Heart left ventricle (tissue), 13 donors: Measurements from ENCODE around the gene PHACTR3.

ENCODE experiments used
- CTCF ChIP-seq, 12 donors: fragments of 200-600 bp; sonication (generic) in 4 of 12; IDR thresholded peaks; one replicate each; pipeline versions ENCODE4 v1.5.0 to v1.8.0; 2018 to 2022; ENCODE audit warnings: antibody characterized with exemption in 12 of 12, mild to moderate bottlenecking in 5 of 12
- POLR2A ChIP-seq, 2 donors: fragments of 450-650 bp; IDR thresholded peaks; one replicate each; pipeline ENCODE4 v1.6.1; 2017; ENCODE audit warnings: antibody characterized with exemption in 2 of 2, mild to moderate bottlenecking in 2 of 2, moderate library complexity in 2 of 2
- donor health status: ischemic (EF 13 %, LVEDD 7.1; RV severe dilation, severe dysfunction).
- donor health status: DM: no; HTN: yes; CAD: no.
- donor health status: DM: no; HTN: no; CAD: no.
- donor health status: ischemic (EF 25% LVEDD 6.9; RV normal size, moderate dysfunction).
- donor health status: ischemic (EF 25% LVEDD 5.7; RV mildly dilated, moderate dysfunction).
- donor health status: ischemic (EF 35%, LVEDD 5.7; RV mildly dilated, moderate dysfunction).
- donor health status: nonischemic (EF 11% LVEDD 7.7; RV severe dilation, severe dysfunction).
- donor health status: DM: yes; HTN: yes; CAD: no.
- donor health status: PGD.
- donor health status: ischemic (EF 29% LVEDD 5.4; RV normal size, mild dysfunction).
- donor health status: nonischemic (EF 23%, LVEDD 6.1; RV moderate dilation, normal function).

GRCh38 chr20:59771506-59772372 lies 167.4 kb downstream of the PHACTR3 start:
- TF ChIP-seq CTCF (IDR thresholded peaks at IDR 0.05) (no peak), POLR2A (IDR thresholded peaks at IDR 0.05) (no peak)
